ENCODE measurements around the gene GNG14. TPM values are rescaled to one million over a fixed set of nuclear protein-coding genes. Genes with fewer than 3 reads are reported as not detected.

GNG14 gene
- total and polyA plus RNA-seq, 10 of the 15 experiments (the other 5 are each of a cell fraction or from before 2014, with no cell fraction given), result not detected

DNA sequence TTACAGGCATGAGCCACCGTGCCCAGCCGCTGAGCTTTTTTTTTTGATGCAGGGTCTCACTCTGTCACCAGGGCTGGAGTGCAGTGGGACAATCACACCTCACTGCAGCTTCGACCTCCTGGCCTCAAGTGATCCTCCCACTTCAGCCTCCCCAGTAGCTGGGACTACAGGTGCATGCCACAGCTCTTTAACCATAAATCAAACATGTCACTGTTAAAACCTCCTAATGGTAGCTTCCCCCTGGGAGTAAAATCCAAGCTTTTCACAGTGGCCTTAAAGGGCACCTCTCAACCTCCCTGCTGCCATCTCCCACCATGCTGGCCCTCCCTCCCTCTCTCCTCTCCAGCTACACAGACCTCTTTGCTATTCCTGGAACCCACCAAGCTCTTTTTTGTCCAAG, 2.0 kb upstream of the GNG14 start (continued):
- TF ChIP-seq, protein P1, sequence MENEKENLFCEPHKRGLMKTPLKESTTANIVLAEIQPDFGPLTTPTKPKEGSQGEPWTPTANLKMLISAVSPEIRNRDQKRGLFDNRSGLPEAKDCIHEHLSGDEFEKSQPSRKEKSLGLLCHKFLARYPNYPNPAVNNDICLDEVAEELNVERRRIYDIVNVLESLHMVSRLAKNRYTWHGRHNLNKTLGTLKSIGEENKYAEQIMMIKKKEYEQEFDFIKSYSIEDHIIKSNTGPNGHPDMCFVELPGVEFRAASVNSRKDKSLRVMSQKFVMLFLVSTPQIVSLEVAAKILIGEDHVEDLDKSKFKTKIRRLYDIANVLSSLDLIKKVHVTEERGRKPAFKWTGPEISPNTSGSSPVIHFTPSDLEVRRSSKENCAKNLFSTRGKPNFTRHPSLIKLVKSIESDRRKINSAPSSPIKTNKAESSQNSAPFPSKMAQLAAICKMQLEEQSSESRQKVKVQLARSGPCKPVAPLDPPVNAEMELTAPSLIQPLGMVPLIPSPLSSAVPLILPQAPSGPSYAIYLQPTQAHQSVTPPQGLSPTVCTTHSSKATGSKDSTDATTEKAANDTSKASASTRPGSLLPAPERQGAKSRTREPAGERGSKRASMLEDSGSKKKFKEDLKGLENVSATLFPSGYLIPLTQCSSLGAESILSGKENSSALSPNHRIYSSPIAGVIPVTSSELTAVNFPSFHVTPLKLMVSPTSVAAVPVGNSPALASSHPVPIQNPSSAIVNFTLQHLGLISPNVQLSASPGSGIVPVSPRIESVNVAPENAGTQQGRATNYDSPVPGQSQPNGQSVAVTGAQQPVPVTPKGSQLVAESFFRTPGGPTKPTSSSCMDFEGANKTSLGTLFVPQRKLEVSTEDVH (IDR thresholded peaks at IDR 0.05; ENCODE audit: low read depth, partially characterized antibody), result no peak
- TF ChIP-seq ZNF274 (IDR thresholded peaks at IDR 0.05; ENCODE audit: insufficient read depth, insufficient read length) (no peak), CEBPB (IDR thresholded peaks at IDR 0.05; ENCODE audit: borderline replicate concordance in 1 of 2, low read depth in 2 of 2, low read length in 2 of 2) (no peak), KLF5 (IDR thresholded peaks at IDR 0.05; ENCODE audit: partially characterized antibody) (no peak), SIN3A (IDR thresholded peaks at IDR 0.05; ENCODE audit: low read depth, low read length) (no peak)
- TF ChIP-seq, protein P2, sequence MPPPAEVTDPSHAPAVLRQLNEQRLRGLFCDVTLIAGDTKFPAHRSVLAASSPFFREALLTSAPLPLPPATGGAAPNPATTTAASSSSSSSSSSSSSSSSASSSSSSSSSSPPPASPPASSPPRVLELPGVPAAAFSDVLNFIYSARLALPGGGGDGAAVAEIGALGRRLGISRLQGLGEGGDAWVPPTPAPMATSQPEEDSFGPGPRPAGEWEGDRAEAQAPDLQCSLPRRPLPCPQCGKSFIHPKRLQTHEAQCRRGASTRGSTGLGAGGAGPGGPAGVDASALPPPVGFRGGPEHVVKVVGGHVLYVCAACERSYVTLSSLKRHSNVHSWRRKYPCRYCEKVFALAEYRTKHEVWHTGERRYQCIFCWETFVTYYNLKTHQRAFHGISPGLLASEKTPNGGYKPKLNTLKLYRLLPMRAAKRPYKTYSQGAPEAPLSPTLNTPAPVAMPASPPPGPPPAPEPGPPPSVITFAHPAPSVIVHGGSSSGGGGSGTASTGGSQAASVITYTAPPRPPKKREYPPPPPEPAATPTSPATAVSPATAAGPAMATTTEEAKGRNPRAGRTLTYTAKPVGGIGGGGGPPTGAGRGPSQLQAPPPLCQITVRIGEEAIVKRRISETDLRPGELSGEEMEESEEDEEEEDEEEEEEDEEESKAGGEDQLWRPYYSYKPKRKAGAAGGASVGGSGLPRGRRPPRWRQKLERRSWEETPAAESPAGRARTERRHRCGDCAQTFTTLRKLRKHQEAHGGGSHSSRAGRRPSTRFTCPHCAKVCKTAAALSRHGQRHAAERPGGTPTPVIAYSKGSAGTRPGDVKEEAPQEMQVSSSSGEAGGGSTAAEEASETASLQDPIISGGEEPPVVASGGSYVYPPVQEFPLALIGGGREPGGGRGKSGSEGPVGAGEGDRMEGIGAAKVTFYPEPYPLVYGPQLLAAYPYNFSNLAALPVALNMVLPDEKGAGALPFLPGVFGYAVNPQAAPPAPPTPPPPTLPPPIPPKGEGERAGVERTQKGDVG (CRISPR knock-in tag; IDR thresholded peaks at IDR 0.05), result no peak

DNA sequence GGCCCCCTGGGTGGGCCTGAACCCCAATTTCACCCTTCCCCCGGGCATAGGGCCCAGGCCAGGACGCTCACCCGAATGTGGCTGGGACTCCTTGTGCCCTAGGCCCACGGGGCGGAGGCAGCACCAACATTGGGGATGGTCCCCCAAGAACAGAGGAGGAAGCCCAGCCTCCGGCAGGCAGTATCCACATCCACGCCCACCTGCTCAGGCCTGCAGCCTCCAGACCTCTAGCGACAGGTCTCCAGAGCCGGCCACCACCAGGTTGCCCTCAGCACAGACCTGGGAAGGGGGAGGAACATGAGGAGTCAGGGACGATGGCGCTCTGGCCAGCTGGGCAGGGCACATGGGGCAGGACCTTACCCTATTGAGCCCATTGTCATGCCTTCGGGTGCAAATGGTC, 1.2 kb downstream of the GNG14 start:
- in situ Hi-C loops (cut with MboI), result no loop called here
- intact Hi-C loops (cut with micrococcal nuclease; ENCODE audit: unreplicated experiment), result no loop called here
- Histone ChIP-seq H3K36me3 (ENCODE audit: control insufficient read depth in 2 of 2, insufficient read depth in 2 of 2, low read length in 1 of 2) (peaks cover 0 to 2% of the 10 kb centered on the region in 2 experiments; a peak in 3 of 4 replicates), H3K4me3 (no peak overlapping the region), H3K9ac (ENCODE audit: control insufficient read depth, insufficient read depth, low read length) (no peak overlapping the region), H3K4me1 (ENCODE audit: control insufficient read depth, insufficient read depth, low read length) (no peaks in the 10 kb centered on the region), H3K27ac (ENCODE audit: control insufficient read depth, insufficient read depth) (no peak overlapping the region), H3K27me3 (replicated peaks in 1 of 2; ENCODE audit: control insufficient read depth in 2 of 2, insufficient read depth in 2 of 2, low read length in 1 of 2) (no peaks in the 10 kb centered on the region), H3K4me2 (ENCODE audit: control insufficient read depth, insufficient read depth) (no peak overlapping the region), H3K79me2 (ENCODE audit: control insufficient read depth, insufficient read depth, low read length) (no peaks in the 10 kb centered on the region), H2AFZ (ENCODE audit: control insufficient read depth, low read depth, low read length) (no peak overlapping the region), H3K9me3 (replicated peaks; ENCODE audit: control insufficient read depth, insufficient read depth, low read length) (no peaks in the 10 kb centered on the region), H4K20me1 (ENCODE audit: control insufficient read depth, insufficient read depth) (no peaks in the 10 kb centered on the region)
- TF ChIP-seq PAX8 (IDR thresholded peaks at IDR 0.05) (no peak), NR2C1 (IDR thresholded peaks at IDR 0.05) (no peak), ZSCAN29 (IDR thresholded peaks at IDR 0.05) (no peak), ATF7 (IDR thresholded peaks at IDR 0.05; ENCODE audit: low read depth) (no peak), SMARCA5 (IDR thresholded peaks at IDR 0.05) (no peak), POLR2A (IDR thresholded peaks at IDR 0.05; ENCODE audit: low read depth, low read length) (0 out of 2 replicates have a peak, but pooled peaks have one; percentile 28), BRCA1 (IDR thresholded peaks at IDR 0.05; ENCODE audit: low read depth, low read length) (no peak)
- TF ChIP-seq, protein P3, sequence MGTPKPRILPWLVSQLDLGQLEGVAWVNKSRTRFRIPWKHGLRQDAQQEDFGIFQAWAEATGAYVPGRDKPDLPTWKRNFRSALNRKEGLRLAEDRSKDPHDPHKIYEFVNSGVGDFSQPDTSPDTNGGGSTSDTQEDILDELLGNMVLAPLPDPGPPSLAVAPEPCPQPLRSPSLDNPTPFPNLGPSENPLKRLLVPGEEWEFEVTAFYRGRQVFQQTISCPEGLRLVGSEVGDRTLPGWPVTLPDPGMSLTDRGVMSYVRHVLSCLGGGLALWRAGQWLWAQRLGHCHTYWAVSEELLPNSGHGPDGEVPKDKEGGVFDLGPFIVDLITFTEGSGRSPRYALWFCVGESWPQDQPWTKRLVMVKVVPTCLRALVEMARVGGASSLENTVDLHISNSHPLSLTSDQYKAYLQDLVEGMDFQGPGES (IDR thresholded peaks at IDR 0.05), result no peak
- CTCF ChIA-PET, result no interaction called here
- BruUV-seq (replicated peaks), result no TSS peak
- WGBS (ENCODE audit: insufficient coverage, insufficient replicate concordance, low lambda C conversion rate, missing lambda C conversion rate), result 84% methylated on average over 12 of the region's 12 CpGs
- FAIRE-seq, result no peak
- no peak for ATAC-seq
- DNase-seq (ENCODE audit: low read depth, low spot score), result no peak
- POLR2A ChIA-PET, result no interaction called here
- RAD21 ChIA-PET (ENCODE audit: unreplicated experiment), result no interaction called here
- SMC1A ChIA-PET (ENCODE audit: uncharacterized antibody, unreplicated experiment), result no interaction called here
